ENCODE data around the gene EHMT1.

DNA sequence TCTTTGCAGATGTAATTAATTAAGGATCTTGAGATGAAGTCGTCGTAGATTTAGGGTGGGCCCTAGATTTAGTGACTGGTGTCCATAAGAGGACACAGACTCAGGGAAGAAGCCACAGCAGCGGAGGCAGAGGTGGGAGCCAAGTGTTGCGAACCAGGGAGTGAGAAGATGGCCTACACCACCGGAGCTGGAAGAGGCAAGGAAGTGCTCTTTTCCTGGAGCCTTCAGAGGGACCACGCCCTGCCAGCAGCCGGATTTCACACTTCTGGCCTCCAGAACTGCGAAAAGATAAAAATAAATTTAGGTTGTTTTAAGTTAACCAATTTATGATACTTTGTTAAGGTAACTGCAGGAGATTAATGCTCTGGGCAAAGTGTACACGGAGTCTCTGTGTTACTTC, 30.7 kb downstream of the EHMT1 start:
- TF ChIP-seq, protein P1, sequence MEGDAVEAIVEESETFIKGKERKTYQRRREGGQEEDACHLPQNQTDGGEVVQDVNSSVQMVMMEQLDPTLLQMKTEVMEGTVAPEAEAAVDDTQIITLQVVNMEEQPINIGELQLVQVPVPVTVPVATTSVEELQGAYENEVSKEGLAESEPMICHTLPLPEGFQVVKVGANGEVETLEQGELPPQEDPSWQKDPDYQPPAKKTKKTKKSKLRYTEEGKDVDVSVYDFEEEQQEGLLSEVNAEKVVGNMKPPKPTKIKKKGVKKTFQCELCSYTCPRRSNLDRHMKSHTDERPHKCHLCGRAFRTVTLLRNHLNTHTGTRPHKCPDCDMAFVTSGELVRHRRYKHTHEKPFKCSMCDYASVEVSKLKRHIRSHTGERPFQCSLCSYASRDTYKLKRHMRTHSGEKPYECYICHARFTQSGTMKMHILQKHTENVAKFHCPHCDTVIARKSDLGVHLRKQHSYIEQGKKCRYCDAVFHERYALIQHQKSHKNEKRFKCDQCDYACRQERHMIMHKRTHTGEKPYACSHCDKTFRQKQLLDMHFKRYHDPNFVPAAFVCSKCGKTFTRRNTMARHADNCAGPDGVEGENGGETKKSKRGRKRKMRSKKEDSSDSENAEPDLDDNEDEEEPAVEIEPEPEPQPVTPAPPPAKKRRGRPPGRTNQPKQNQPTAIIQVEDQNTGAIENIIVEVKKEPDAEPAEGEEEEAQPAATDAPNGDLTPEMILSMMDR (IDR thresholded peaks at IDR 0.05; ENCODE audit: poor library complexity), result no peak
- no peak for TF ChIP-seq EZH2 (IDR thresholded peaks at IDR 0.05; ENCODE audit: borderline replicate concordance)
